OCI-LY1 (cell line): Measurements from ENCODE around the gene CMBL.

Experiments used
- H2AFZ ChIP-seq: fragments of 200-600 bp; sonication (generic), shearing (Covaris generic); 2 replicates; pipeline ENCODE4 v1.6.0; 2014; ENCODE audit warnings: antibody characterized with exemption, mild to moderate bottlenecking, low read length
- H3F3A ChIP-seq: fragments of 200-600 bp; sonication (generic), shearing (Covaris generic); 2 replicates; pipeline ENCODE4 v1.6.0; 2014; ENCODE audit warnings: mild to moderate bottlenecking, antibody characterized with exemption, low read length, moderate library complexity; ENCODE audit not compliant: insufficient read depth
- H3K27ac ChIP-seq: fragments of 200-600 bp; sonication (generic); 2 replicates; pipeline ENCODE4 v1.5.1; 2014; ENCODE audit warnings: low read length, mixed run types, mild to moderate bottlenecking, low read depth; ENCODE audit not compliant: poor library complexity, severe bottlenecking
- H3K27me3 ChIP-seq: fragments of 200-600 bp; sonication (generic); 2 replicates; pipeline ENCODE4 v1.6.0; 2014; ENCODE audit warnings: antibody characterized with exemption, mild to moderate bottlenecking, low read length, moderate library complexity; ENCODE audit not compliant: insufficient read depth
- H3K36me3 ChIP-seq: fragments of 200-600 bp; sonication (generic); 2 replicates; pipeline ENCODE4 v1.6.1; 2014; ENCODE audit warnings: mild to moderate bottlenecking, antibody characterized with exemption, low read length, moderate library complexity, mixed read lengths; ENCODE audit not compliant: insufficient read depth
- H3K4me1 ChIP-seq: fragments of 200-600 bp; sonication (generic); 2 replicates; pipeline ENCODE4 v1.5.1; 2014; ENCODE audit warnings: mild to moderate bottlenecking, low read length, moderate library complexity; ENCODE audit not compliant: insufficient read depth, severe bottlenecking
- H3K4me2 ChIP-seq: fragments of 200-600 bp; sonication (generic), shearing (Covaris generic); 2 replicates; pipeline ENCODE4 v1.6.1; 2014; ENCODE audit warnings: low read length
- H3K4me3 ChIP-seq: fragments of 200-600 bp; sonication (generic); 2 replicates; pipeline ENCODE4 v1.5.1; 2014; ENCODE audit warnings: low read length, low read depth, mild to moderate bottlenecking, mixed read lengths; ENCODE audit not compliant: poor library complexity, severe bottlenecking
- H3K79me2 ChIP-seq: fragments of 200-600 bp; shearing (Covaris generic); 2 replicates; pipeline ENCODE4 v1.6.1; 2016; ENCODE audit warnings: mixed run types, low read length, mixed read lengths; ENCODE audit not compliant: insufficient read depth
- H3K9ac ChIP-seq: fragments of 200-600 bp; sonication (generic), shearing (Covaris generic); 2 replicates; pipeline ENCODE4 v1.6.1; 2014; ENCODE audit warnings: mild to moderate bottlenecking, low read length, mixed read lengths
- H3K9me2 ChIP-seq: fragments of 200-600 bp; sonication (generic), shearing (Covaris generic); 2 replicates; pipeline ENCODE4 v1.6.1; 2014; ENCODE audit warnings: low read depth, mild to moderate bottlenecking, low read length, mixed read lengths
- H3K9me3 ChIP-seq: fragments of 200-600 bp; shearing (Covaris generic); 2 replicates; pipeline ENCODE4 v1.6.1; 2014; ENCODE audit warnings: low read length, mixed read lengths
- H4K20me1 ChIP-seq: fragments of 200-600 bp; sonication (generic), shearing (Covaris generic); 2 replicates; pipeline ENCODE4 v1.6.0; 2016; ENCODE audit warnings: mild to moderate bottlenecking, low read length; ENCODE audit not compliant: insufficient read depth
- CTCF ChIP-seq: fragments of 200-600 bp; sonication (generic), shearing (Covaris generic); IDR thresholded peaks from 2 replicates; pipeline ENCODE4 v1.5.1; 2017; ENCODE audit warnings: mild to moderate bottlenecking, antibody characterized with exemption, low read length, moderate library complexity, mixed read lengths
- EZH2 ChIP-seq: fragments of 200-600 bp; sonication (generic), shearing (Covaris generic); IDR thresholded peaks from 2 replicates; pipeline ENCODE4 v1.8.0; 2017; ENCODE audit warnings: borderline replicate concordance, mixed run types, mild to moderate bottlenecking, antibody characterized with exemption, low read length, moderate library complexity, mixed read lengths

The CMBL gene

GRCh38 chr5:10283927-10284635 lies 23.6 kb downstream of the CMBL start:
- no peaks in the 10 kb centered on the region for H3F3A ChIP-seq
- 0 out of 2 replicates have a peak overlapping the region, but pooled peaks have one; percentile 2 for H2AFZ ChIP-seq
- no peak overlapping the region for H3K27ac ChIP-seq
- no peaks in the 10 kb centered on the region for H3K9me2 ChIP-seq
- no peaks in the 10 kb centered on the region; the same call in 1 of the 2 replicates for H3K27me3 ChIP-seq
- TF ChIP-seq EZH2 (no peak), CTCF (peak; percentile 93)
- peak overlapping the region; percentile 51 for H3K4me2 ChIP-seq
- no peak overlapping the region for H3K4me3 ChIP-seq
- H3K4me1 ChIP-seq: peaks cover 22% of the 10 kb centered on the region
- no peaks in the 10 kb centered on the region for H3K79me2 ChIP-seq
- H4K20me1 ChIP-seq: no peaks in the 10 kb centered on the region
- no peak overlapping the region for H3K9ac ChIP-seq
- H3K9me3 ChIP-seq: no peaks in the 10 kb centered on the region
- H3K36me3 ChIP-seq: no peaks in the 10 kb centered on the region

GRCh38 chr5:10279925-10280720 lies 27.6 kb downstream of the CMBL start:
- no peak overlapping the region for H3K4me2 ChIP-seq
- H3K36me3 ChIP-seq: no peaks in the 10 kb centered on the region
- no peak overlapping the region for H3K9ac ChIP-seq
- no peaks in the 10 kb centered on the region for H4K20me1 ChIP-seq
- no peak overlapping the region for H3K27ac ChIP-seq
- no peaks in the 10 kb centered on the region for H3K9me3 ChIP-seq
- H3K4me3 ChIP-seq: no peak overlapping the region
- no peaks in the 10 kb centered on the region; the same call in 1 of the 2 replicates for H3K27me3 ChIP-seq
- no peaks in the 10 kb centered on the region for H3F3A ChIP-seq
- no peak overlapping the region for H2AFZ ChIP-seq
- no peaks in the 10 kb centered on the region for H3K79me2 ChIP-seq
- TF ChIP-seq EZH2 (no peak), CTCF (no peak)
- no peaks in the 10 kb centered on the region for H3K9me2 ChIP-seq
- H3K4me1 ChIP-seq: peaks cover 9% of the 10 kb centered on the region

GRCh38 chr5:10279328-10279727 lies 28.4 kb downstream of the CMBL start:
- no peak overlapping the region for H3K27ac ChIP-seq
- H3K9me2 ChIP-seq: no peaks in the 10 kb centered on the region
- no peaks in the 10 kb centered on the region for H3K9me3 ChIP-seq
- H3K4me3 ChIP-seq: no peak overlapping the region
- H3K79me2 ChIP-seq: no peaks in the 10 kb centered on the region
- H3K4me2 ChIP-seq: no peak overlapping the region
- H3K36me3 ChIP-seq: no peaks in the 10 kb centered on the region
- no peak for TF ChIP-seq CTCF
- TF ChIP-seq EZH2: no peak
- H3K4me1 ChIP-seq: peaks cover 7% of the 10 kb centered on the region
- no peak overlapping the region for H3K9ac ChIP-seq
- no peaks in the 10 kb centered on the region for H4K20me1 ChIP-seq
- no peaks in the 10 kb centered on the region; the same call in 1 of the 2 replicates for H3K27me3 ChIP-seq
- H3F3A ChIP-seq: no peaks in the 10 kb centered on the region
- no peak overlapping the region for H2AFZ ChIP-seq
